Tibial artery (tissue), 4 donors: ENCODE results near the gene LETMD1.

Experiments
- DNase-seq, 2 donors: peaks; one replicate each; pipeline ENCODE4 v3.0.0-alpha.2; 2019
- H3K27ac ChIP-seq, 2 donors: fragments of 200-600 bp; sonication (generic) in 1 of 2; 1 replicate in 1 of 2; 2 replicates in 1 of 2; pipeline ENCODE4 v1.5.1; 2018 to 2019; ENCODE audit warnings: mild to moderate bottlenecking in 1 of 2
- H3K27me3 ChIP-seq, 2 donors: fragments of 200-600 bp; sonication (generic) in 1 of 2; one replicate each; pipeline versions ENCODE4 v1.5.1 to v1.6.0; 2016 to 2019
- H3K36me3 ChIP-seq, 3 donors: fragments of 200-600 bp; sonication (generic) in 2 of 3; one replicate each; pipeline ENCODE4 v1.5.1; 2016 to 2019; ENCODE audit warnings: mild to moderate bottlenecking in 2 of 3
- H3K4me1 ChIP-seq, 4 donors: fragments of 200-600 bp; sonication (generic) in 2 of 4; 1 replicate in 3 of 4; 2 replicates in 1 of 4; pipeline ENCODE4 v1.5.1; 2016 to 2019
- H3K4me3 ChIP-seq, 2 donors: fragments of 200-600 bp; sonication (generic) in 1 of 2; 1 replicate in 1 of 2; 2 replicates in 1 of 2; pipeline ENCODE4 v1.5.1; 2018 to 2019; ENCODE audit warnings: mild to moderate bottlenecking in 2 of 2
- H3K9me3 ChIP-seq, 3 donors: fragments of 200-600 bp; sonication (generic) in 1 of 3; one replicate each; pipeline ENCODE4 v1.5.1; 2016 to 2019
- intact Hi-C: fragments of 100-400 bp; cut with DNase I; formaldehyde crosslinking; loops from one replicate; pipeline ENCODE4 v1.15.0; 2023; ENCODE audit warnings: low total_unique reads
- TF ChIP-seq, protein P1 (sequence below), 2 experiments: fragments of 200-600 bp in 1 of 2; fragments of 450-650 bp in 1 of 2; IDR thresholded peaks; one replicate each; pipeline ENCODE4 v1.5.1; 2017 to 2019; ENCODE audit warnings: antibody characterized with exemption in 2 of 2, mild to moderate bottlenecking in 1 of 2, moderate library complexity in 1 of 2

The LETMD1 gene

DNA sequence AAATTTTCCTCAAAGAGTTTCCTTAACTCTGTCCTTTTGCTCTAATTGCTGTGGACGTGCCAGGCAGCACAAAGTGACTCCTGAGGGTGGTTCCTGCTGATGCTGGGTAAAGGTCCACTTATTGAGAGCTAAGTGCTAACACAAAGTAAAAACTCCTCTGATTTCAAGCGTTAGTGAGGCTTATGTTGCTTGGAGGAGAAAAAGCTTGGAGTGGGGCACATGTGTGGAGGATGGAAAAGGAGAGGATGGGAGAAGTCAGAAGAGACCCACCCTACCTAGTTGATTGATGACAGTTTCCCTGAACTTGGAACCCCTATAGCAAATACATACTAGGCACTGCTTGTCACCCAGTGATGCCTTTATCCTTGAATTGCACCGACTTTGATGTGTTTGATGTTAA is 11.8 kb upstream of the LETMD1 start:
- no peak overlapping the region for H3K4me3 ChIP-seq
- H3K36me3 ChIP-seq: no peaks in the 10 kb centered on the region
- H3K27ac ChIP-seq: no peak overlapping the region
- intact Hi-C loops: no loop called here
- no peaks in the 10 kb centered on the region for H3K27me3 ChIP-seq
- no peaks in the 10 kb centered on the region for H3K9me3 ChIP-seq
- TF ChIP-seq, protein P1, sequence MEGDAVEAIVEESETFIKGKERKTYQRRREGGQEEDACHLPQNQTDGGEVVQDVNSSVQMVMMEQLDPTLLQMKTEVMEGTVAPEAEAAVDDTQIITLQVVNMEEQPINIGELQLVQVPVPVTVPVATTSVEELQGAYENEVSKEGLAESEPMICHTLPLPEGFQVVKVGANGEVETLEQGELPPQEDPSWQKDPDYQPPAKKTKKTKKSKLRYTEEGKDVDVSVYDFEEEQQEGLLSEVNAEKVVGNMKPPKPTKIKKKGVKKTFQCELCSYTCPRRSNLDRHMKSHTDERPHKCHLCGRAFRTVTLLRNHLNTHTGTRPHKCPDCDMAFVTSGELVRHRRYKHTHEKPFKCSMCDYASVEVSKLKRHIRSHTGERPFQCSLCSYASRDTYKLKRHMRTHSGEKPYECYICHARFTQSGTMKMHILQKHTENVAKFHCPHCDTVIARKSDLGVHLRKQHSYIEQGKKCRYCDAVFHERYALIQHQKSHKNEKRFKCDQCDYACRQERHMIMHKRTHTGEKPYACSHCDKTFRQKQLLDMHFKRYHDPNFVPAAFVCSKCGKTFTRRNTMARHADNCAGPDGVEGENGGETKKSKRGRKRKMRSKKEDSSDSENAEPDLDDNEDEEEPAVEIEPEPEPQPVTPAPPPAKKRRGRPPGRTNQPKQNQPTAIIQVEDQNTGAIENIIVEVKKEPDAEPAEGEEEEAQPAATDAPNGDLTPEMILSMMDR (IDR thresholded peaks at IDR 0.05): no peak
- no peaks in the 10 kb centered on the region for H3K4me1 ChIP-seq
- no peak for DNase-seq

DNA sequence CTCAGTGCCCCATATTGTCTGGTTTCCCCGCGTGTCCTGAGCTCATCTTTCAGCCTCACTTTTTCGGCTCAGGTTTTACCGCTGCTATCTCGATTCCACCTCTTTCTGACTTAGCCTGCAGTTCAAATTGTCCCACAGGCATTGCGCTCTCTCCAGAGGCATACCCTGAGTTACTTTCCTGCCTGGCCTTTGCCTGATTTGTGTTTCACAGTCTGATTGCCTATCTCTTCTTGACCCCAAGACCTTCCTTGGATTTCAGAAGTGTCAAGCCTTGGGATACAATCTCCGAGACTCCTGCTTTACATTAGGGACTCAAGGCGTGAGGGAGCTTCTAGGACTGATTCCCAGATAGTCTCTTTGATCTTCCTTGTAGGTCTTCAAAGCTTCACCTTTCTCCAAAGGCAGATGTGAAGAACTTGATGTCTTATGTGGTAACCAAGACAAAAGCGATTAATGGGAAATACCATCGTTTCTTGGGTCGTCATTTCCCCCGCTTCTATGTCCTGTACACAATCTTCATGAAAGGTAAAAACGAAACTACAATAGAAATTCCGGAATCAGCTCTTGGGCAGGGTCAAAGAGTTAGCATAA is 629 bp downstream of the LETMD1 start:
- Histone ChIP-seq H3K27ac (peak overlapping the region; percentile 85 to 87), H3K36me3 (peaks cover 14 to 26% (median 20%) of the 10 kb centered on the region in 3 donors), H3K9me3 (no peaks in the 10 kb centered on the region), H3K27me3 (no peaks in the 10 kb centered on the region), H3K4me1 (peaks cover 0 to 24% (median 22%) of the 10 kb centered on the region in 4 donors), H3K4me3 (peak overlapping the region; percentile 58 to 79)
- intact Hi-C loops: loop anchor here (5.0 kb wide), 1 partner anchor 124 kb away; the partner anchor contains the start of gene TFCP2
- no peak for DNase-seq
- TF ChIP-seq, protein P1 (IDR thresholded peaks at IDR 0.05): no peak

DNA sequence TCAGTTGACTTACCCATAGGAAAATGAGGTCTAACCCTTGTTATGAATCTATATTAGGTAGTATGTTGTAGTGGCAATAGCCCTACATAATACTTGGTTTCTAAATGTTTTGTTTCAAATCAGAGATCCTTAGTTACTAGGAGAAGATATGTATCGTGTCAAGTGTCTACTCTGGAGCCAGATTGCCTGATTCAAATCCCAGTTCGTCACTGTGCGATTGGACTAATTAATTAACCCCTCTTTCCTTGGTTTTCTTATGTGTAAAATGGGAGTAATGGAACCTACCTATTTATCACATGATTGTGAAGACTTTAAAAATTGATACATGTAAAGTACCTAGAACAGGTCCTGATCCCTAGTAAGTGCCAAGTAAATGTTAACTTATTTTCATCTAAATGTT is 1.4 kb downstream of the LETMD1 start:
- peak overlapping the region; percentile 58 to 79 for H3K4me3 ChIP-seq
- H3K4me1 ChIP-seq: peaks cover 0 to 24% (median 22%) of the 10 kb centered on the region in 4 donors
- TF ChIP-seq, protein P1 (IDR thresholded peaks at IDR 0.05): no peak
- H3K9me3 ChIP-seq: no peaks in the 10 kb centered on the region
- H3K36me3 ChIP-seq: peaks cover 14 to 33% (median 27%) of the 10 kb centered on the region in 3 donors
- no peak overlapping the region for H3K27ac ChIP-seq
- H3K27me3 ChIP-seq: no peaks in the 10 kb centered on the region
- DNase-seq: no peak
- intact Hi-C loops: loop anchor here (5.0 kb wide), 1 partner anchor 123 kb away; the partner anchor contains the start of gene TFCP2

DNA sequence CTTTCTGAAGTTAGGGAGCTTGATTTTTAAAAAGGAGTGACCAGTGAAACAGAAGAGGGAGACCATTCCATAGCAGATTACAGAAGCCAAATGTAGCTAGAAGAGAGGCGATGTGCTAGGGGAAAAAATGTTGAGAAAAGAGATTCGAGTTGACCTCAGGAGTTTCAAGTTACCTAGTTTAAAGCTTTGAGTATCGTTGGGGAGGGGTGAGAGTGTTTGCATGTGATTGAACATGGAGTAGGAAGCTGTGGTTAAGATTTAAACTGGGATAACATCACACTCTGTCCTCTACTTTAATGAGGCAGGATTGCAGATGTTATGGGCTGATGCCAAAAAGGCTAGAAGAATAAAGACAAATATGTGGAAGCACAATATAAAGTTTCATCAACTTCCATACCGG is 3.7 kb downstream of the LETMD1 start:
- intact Hi-C loops: no loop called here
- peaks cover 0 to 24% (median 21%) of the 10 kb centered on the region in 4 donors for H3K4me1 ChIP-seq
- H3K4me3 ChIP-seq: no peak overlapping the region
- no peaks in the 10 kb centered on the region for H3K9me3 ChIP-seq
- H3K27ac ChIP-seq: no peak overlapping the region
- peaks cover 29 to 56% (median 45%) of the 10 kb centered on the region in 3 donors for H3K36me3 ChIP-seq
- no peak for DNase-seq
- no peaks in the 10 kb centered on the region for H3K27me3 ChIP-seq
- TF ChIP-seq, protein P1 (IDR thresholded peaks at IDR 0.05): no peak

DNA sequence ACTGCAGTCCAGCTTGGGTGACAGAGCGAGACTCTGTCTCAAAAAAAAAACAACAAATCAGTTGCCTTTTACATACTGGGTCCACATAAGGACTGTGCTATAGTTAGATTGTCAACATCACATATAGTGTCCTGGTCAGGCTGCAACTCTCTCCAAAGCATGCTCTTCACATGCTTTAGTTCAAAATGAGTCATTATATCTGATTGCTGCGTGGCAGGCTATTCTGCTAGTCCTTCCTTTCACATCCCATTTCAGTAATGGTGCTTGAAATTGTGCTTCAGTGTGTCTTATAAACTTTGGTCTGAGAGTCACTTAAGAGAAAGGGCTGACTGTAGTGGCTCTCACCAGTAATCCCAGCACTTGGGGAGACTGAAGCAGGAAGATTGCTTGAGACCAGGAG is 6.9 kb downstream of the LETMD1 start:
- H3K36me3 ChIP-seq: peaks cover 55 to 89% (median 78%) of the 10 kb centered on the region in 3 donors
- H3K27ac ChIP-seq: no peak overlapping the region
- H3K4me1 ChIP-seq: peaks cover 0 to 1% (median 0%) of the 10 kb centered on the region in 4 donors
- no peak for DNase-seq
- intact Hi-C loops: no loop called here
- H3K9me3 ChIP-seq: no peaks in the 10 kb centered on the region
- no peaks in the 10 kb centered on the region for H3K27me3 ChIP-seq
- TF ChIP-seq, protein P1 (IDR thresholded peaks at IDR 0.05): no peak
- H3K4me3 ChIP-seq: no peak overlapping the region
